ENCODE data around the gene COP1. TPM values are rescaled to one million over a fixed set of nuclear protein-coding genes. Genes with fewer than 3 reads are reported as not detected.
A peak's percentile ranks its signal among the peaks of the same experiment; 100 is the strongest.

The COP1 gene
- total RNA-seq, 4 donors from 2014 or later: 84.6 to 125 (median 106) TPM

GRCh38 chr1:176068256-176068655 lies 138.8 kb downstream of the COP1 start:
- H3K27ac ChIP-seq: no peak overlapping the region
- TF ChIP-seq CTCF (IDR thresholded peaks at IDR 0.05) (no peak), POLR2A (IDR thresholded peaks at IDR 0.05) (no peak)
- H3K4me3 ChIP-seq: no peak overlapping the region
- no peaks in the 10 kb centered on the region for H3K27me3 ChIP-seq
- H3K4me1 ChIP-seq: no peaks in the 10 kb centered on the region
- DNase-seq: no peak
- H3K36me3 ChIP-seq: no peaks in the 10 kb centered on the region
- H3K9me3 ChIP-seq: no peaks in the 10 kb centered on the region

- Histone ChIP-seq H3K4me1 (no peaks in the 10 kb centered on the region), H3K9me3 (no peaks in the 10 kb centered on the region), H3K36me3 (no peaks in the 10 kb centered on the region), H3K27me3 (no peaks in the 10 kb centered on the region), H3K27ac (no peak overlapping the region), H3K4me3 (no peak overlapping the region)
- TF ChIP-seq CTCF (IDR thresholded peaks at IDR 0.05) (no peak), POLR2A (IDR thresholded peaks at IDR 0.05) (no peak)
- no peak for DNase-seq
Measured at GRCh38 chr1:176066709-176067108, 140.4 kb downstream of the COP1 start.

- no peaks in the 10 kb centered on the region for H3K4me1 ChIP-seq
- no peaks in the 10 kb centered on the region for H3K27me3 ChIP-seq
- DNase-seq: no peak
- TF ChIP-seq POLR2A (IDR thresholded peaks at IDR 0.05): no peak
- no peak for TF ChIP-seq CTCF (IDR thresholded peaks at IDR 0.05)
- no peak overlapping the region for H3K4me3 ChIP-seq
- no peaks in the 10 kb centered on the region for H3K9me3 ChIP-seq
- peaks cover 0 to 4% (median 0%) of the 10 kb centered on the region in 3 donors for H3K36me3 ChIP-seq
- H3K27ac ChIP-seq: peak overlapping the region in 1 of 4 donors; percentile 72
Measured at GRCh38 chr1:176058686-176059085, 148.4 kb downstream of the COP1 start.

GRCh38 chr1:176056312-176056711 lies 150.8 kb downstream of the COP1 start:
- Histone ChIP-seq H3K4me3 (no peak overlapping the region), H3K27me3 (no peaks in the 10 kb centered on the region), H3K27ac (no peak overlapping the region), H3K36me3 (peaks cover 0 to 3% (median 0%) of the 10 kb centered on the region in 3 donors), H3K4me1 (no peaks in the 10 kb centered on the region), H3K9me3 (no peaks in the 10 kb centered on the region)
- TF ChIP-seq CTCF (IDR thresholded peaks at IDR 0.05) (no peak), POLR2A (IDR thresholded peaks at IDR 0.05) (no peak)
- no peak for DNase-seq

GRCh38 chr1:176055398-176055797 lies 151.7 kb downstream of the COP1 start:
- Histone ChIP-seq H3K9me3 (no peaks in the 10 kb centered on the region), H3K27me3 (no peaks in the 10 kb centered on the region), H3K4me1 (no peaks in the 10 kb centered on the region), H3K36me3 (no peaks in the 10 kb centered on the region), H3K27ac (no peak overlapping the region), H3K4me3 (no peak overlapping the region)
- no peak for DNase-seq
- no peak for TF ChIP-seq POLR2A (IDR thresholded peaks at IDR 0.05)
- TF ChIP-seq CTCF (IDR thresholded peaks at IDR 0.05): no peak

- Histone ChIP-seq H3K36me3 (no peaks in the 10 kb centered on the region), H3K27ac (no peak overlapping the region), H3K4me1 (no peaks in the 10 kb centered on the region), H3K27me3 (no peaks in the 10 kb centered on the region), H3K9me3 (no peaks in the 10 kb centered on the region), H3K4me3 (no peak overlapping the region)
- no peak for TF ChIP-seq CTCF (IDR thresholded peaks at IDR 0.05)
- no peak for TF ChIP-seq POLR2A (IDR thresholded peaks at IDR 0.05)
- DNase-seq: no peak
Measured at GRCh38 chr1:176051902-176052518, 155.1 kb downstream of the COP1 start.
